DND-41 (cell line): Measurements from ENCODE around the gene ABCD1.

Source experiments
- ATAC-seq: fragments of 200-7000 bp; cut with Tn5 transposase; 3 replicates; pipeline ENCODE4 v1.9.1; 2021; ENCODE audit warnings: low read depth; ENCODE audit not compliant: insufficient read depth
- DNase-seq: peaks from one replicate; pipeline ENCODE4 v3.0.0-alpha.2; 2020
- H2AFZ ChIP-seq: 2 replicates; pipeline ENCODE4 v1.6.0; 2012; ENCODE audit warnings: low read depth, low read length
- H3K27ac ChIP-seq: 2 replicates; pipeline ENCODE4 v1.5.1; 2012; ENCODE audit warnings: low read length, inconsistent platforms
- H3K27me3 ChIP-seq: fragments of 200-600 bp; sonication (generic); 2 replicates; pipeline ENCODE4 v1.6.0; 2012; ENCODE audit warnings: low read length, mild to moderate bottlenecking, inconsistent platforms; ENCODE audit not compliant: insufficient read depth, poor library complexity
- H3K36me3 ChIP-seq: 2 replicates; pipeline ENCODE4 v1.5.1; 2012; ENCODE audit warnings: low read length, inconsistent platforms; ENCODE audit not compliant: insufficient read depth
- H3K4me1 ChIP-seq: 2 replicates; pipeline ENCODE4 v1.5.1; 2012; ENCODE audit warnings: mild to moderate bottlenecking, low read length; ENCODE audit not compliant: insufficient read depth
- H3K4me2 ChIP-seq: 2 replicates; pipeline ENCODE4 v1.6.0; 2012; ENCODE audit warnings: mild to moderate bottlenecking, moderate library complexity, low read length, inconsistent platforms; ENCODE audit not compliant: insufficient read depth
- H3K4me3 ChIP-seq, 2 experiments: fragments of 200-600 bp in 1 of 2; shearing (Covaris generic) in 1 of 2; 2 replicates each; pipeline ENCODE4 v1.5.1; 2012 to 2016; ENCODE audit warnings: inconsistent platforms in 2 of 2, low read length in 2 of 2, mild to moderate bottlenecking in 2 of 2, low read depth in 1 of 2, moderate library complexity in 1 of 2
- H3K79me2 ChIP-seq: 2 replicates; pipeline ENCODE4 v1.6.0; 2012; ENCODE audit warnings: low read length, inconsistent platforms; ENCODE audit not compliant: insufficient read depth
- H3K9ac ChIP-seq: 2 replicates; pipeline ENCODE4 v1.6.0; 2012; ENCODE audit warnings: low read depth, mild to moderate bottlenecking, inconsistent platforms, low read length, moderate library complexity
- H3K9me3 ChIP-seq: 2 replicates; pipeline ENCODE4 v1.5.1; 2012; ENCODE audit warnings: low read length, moderate library complexity, mild to moderate bottlenecking, inconsistent platforms; ENCODE audit not compliant: insufficient read depth, severe bottlenecking
- H4K20me1 ChIP-seq: 2 replicates; pipeline ENCODE4 v1.6.0; 2012; ENCODE audit warnings: low read length; ENCODE audit not compliant: insufficient read depth
- EZH2 ChIP-seq: IDR thresholded peaks from 3 replicates; pipeline ENCODE4 v1.6.1; 2012; ENCODE audit warnings: borderline replicate concordance, low read depth, mild to moderate bottlenecking, moderate library complexity, low read length, inconsistent platforms; ENCODE audit not compliant: severe bottlenecking
- TF ChIP-seq, protein P1 (sequence below): IDR thresholded peaks from 2 replicates; pipeline ENCODE4 v1.5.1; 2012; ENCODE audit warnings: borderline replicate concordance, low read length, moderate library complexity, mild to moderate bottlenecking; ENCODE audit not compliant: poor library complexity, severe bottlenecking; ENCODE audit errors: extremely low read depth

Gene ABCD1

DNA sequence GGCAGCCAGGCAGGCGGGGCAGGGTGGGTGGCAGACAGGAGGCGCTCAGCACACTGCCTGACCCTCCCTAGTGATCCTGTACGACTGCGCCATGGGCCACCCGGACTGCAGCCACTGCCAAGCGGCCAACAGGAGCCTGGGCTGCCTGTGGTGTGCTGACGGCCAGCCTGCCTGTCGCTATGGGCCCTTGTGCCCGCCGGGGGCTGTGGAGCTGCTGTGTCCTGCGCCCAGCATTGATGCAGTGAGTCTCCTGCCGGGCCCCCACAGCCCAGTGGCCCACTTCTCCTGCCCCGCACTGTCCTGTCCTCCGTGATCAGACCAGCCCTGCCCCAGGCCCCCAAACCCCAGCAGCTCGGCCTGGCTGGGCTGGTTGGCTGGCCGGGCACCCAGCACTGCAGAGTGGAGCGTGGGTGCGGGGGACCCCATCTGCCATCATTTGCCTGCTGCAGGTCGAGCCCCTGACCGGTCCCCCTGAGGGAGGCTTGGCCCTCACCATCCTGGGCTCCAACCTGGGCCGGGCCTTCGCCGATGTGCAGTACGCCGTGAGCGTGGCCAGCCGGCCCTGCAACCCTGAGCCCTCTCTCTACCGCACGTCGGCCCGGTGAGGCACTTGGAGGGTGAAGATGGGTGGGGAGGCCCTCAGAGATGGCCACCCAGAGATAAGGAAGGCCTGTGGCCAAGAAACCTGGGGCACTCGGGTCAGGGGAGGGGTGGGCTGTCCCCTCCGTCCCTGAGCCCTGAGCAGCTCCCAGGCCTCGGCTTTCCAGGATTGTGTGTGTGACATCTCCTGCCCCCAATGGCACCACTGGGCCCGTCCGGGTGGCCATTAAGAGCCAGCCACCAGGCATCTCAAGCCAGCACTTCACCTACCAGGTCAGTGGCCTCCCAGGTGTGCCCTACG is 47.0 kb downstream of the ABCD1 start:
- H4K20me1 ChIP-seq, result no peaks in the 10 kb centered on the region
- TF ChIP-seq, protein P1, sequence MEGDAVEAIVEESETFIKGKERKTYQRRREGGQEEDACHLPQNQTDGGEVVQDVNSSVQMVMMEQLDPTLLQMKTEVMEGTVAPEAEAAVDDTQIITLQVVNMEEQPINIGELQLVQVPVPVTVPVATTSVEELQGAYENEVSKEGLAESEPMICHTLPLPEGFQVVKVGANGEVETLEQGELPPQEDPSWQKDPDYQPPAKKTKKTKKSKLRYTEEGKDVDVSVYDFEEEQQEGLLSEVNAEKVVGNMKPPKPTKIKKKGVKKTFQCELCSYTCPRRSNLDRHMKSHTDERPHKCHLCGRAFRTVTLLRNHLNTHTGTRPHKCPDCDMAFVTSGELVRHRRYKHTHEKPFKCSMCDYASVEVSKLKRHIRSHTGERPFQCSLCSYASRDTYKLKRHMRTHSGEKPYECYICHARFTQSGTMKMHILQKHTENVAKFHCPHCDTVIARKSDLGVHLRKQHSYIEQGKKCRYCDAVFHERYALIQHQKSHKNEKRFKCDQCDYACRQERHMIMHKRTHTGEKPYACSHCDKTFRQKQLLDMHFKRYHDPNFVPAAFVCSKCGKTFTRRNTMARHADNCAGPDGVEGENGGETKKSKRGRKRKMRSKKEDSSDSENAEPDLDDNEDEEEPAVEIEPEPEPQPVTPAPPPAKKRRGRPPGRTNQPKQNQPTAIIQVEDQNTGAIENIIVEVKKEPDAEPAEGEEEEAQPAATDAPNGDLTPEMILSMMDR, result no peak
- no peak for TF ChIP-seq EZH2
- H3K9me3 ChIP-seq, result no peaks in the 10 kb centered on the region

DNA sequence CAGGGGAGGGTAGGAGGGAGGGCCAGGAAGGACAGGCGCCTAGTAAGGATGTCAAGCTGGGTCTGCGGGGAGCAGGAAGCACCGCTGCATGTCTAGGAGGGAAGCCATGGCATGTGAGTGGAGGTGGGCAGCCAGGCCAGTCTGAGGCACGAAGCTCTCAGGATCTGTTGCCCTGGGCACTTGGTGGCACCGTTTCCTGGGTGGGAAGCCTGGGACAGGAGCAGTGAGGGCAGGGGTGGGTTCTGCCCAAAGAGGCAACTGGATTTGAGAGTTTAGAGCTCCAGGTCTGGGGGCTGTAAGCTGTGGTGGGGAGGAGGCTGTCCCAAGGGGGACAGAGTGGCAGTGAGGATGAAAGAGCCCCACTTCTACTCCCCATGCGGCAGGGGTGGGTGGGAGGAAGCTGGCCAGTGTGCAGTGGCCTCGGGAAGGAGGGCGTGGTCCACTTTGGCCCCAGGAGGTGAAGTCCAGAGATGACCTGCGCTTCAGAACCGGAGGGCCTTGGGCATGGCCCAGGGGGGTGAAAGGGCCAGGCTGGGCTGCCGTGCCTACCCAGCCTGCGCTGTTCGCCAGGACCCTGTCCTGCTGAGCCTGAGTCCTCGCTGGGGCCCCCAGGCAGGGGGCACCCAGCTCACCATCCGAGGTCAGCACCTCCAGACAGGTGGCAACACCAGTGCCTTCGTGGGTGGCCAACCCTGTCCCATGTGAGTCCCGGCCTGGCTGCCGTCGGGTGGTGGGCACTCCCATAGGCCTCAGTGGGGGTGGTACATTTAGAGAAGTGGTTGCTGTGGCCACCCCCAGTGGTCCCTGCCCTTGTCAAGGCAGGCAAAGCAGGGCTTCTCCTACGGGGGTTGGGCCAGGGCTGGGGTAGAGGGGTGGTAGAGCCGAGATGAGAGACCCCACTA is 47.9 kb downstream of the ABCD1 start:
- no peak for TF ChIP-seq EZH2
- TF ChIP-seq, protein P1, result no peak
- H3K4me2 ChIP-seq, result no peak overlapping the region
- no peak overlapping the region for H3K9ac ChIP-seq
- no peak overlapping the region for H3K4me3 ChIP-seq
- no peaks in the 10 kb centered on the region for H3K4me1 ChIP-seq
- no peak for DNase-seq
- H2AFZ ChIP-seq, result no peak overlapping the region
- no peaks in the 10 kb centered on the region for H3K79me2 ChIP-seq
- ATAC-seq, result no peak
- H3K9me3 ChIP-seq, result no peaks in the 10 kb centered on the region
- H3K27me3 ChIP-seq, result no peaks in the 10 kb centered on the region
- no peaks in the 10 kb centered on the region for H3K36me3 ChIP-seq
- no peak overlapping the region for H3K27ac ChIP-seq
- H4K20me1 ChIP-seq, result no peaks in the 10 kb centered on the region

More for the DNA sequence above, 47.0 kb downstream of the ABCD1 start:
- H3K36me3 ChIP-seq, result no peaks in the 10 kb centered on the region
- no peak overlapping the region for H3K4me3 ChIP-seq
- no peak overlapping the region for H3K4me2 ChIP-seq
- no peak overlapping the region for H3K9ac ChIP-seq
- H3K4me1 ChIP-seq, result peaks cover 8% of the 10 kb centered on the region
- H3K27me3 ChIP-seq, result no peaks in the 10 kb centered on the region
- H3K27ac ChIP-seq, result no peak overlapping the region
- H3K79me2 ChIP-seq, result no peaks in the 10 kb centered on the region
- H2AFZ ChIP-seq, result no peak overlapping the region
- ATAC-seq, result no peak
- no peak for DNase-seq

DNA sequence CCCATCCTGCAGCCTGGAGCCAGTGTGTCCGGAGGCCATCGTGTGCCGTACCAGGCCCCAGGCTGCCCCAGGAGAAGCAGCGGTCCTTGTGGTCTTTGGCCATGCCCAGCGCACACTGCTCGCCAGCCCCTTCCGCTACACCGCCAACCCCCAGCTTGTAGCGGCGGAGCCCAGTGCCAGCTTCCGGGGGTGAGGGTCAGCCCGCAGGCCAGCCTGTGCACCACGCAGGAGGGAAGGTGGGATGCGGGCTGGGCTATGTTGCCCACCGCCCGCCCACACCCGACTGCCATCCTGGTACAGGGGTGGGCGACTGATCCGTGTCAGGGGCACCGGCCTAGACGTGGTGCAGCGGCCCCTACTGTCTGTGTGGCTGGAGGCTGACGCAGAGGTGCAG is 48.6 kb downstream of the ABCD1 start:
- Histone ChIP-seq H3K4me1 (no peaks in the 10 kb centered on the region), H3K9ac (no peak overlapping the region), H3K4me3 (no peak overlapping the region), H3K36me3 (no peaks in the 10 kb centered on the region), H4K20me1 (no peaks in the 10 kb centered on the region), H3K79me2 (no peaks in the 10 kb centered on the region), H3K27ac (no peak overlapping the region), H3K4me2 (no peak overlapping the region), H2AFZ (no peak overlapping the region), H3K27me3 (no peaks in the 10 kb centered on the region), H3K9me3 (no peaks in the 10 kb centered on the region)
- TF ChIP-seq EZH2, result no peak
- TF ChIP-seq, protein P1, result no peak
- ATAC-seq (no peak), DNase-seq (no peak)
